WTC11 (cell line): ENCODE measurements around the gene TRUB1. TPM values are rescaled to one million over a fixed set of nuclear protein-coding genes. Genes with fewer than 3 reads are reported as not detected.

ENCODE experiments used
- ATAC-seq: fragments of 200-7000 bp; cut with Tn5 transposase; 2 replicates; pipeline ENCODE4 v1.10.0; 2021; ENCODE audit warnings: mild to moderate bottlenecking, moderate library complexity
- CTCF ChIA-PET: fragments of 300-600 bp; sonication (Branson Sonifier 250); formaldehyde crosslinking; loops from one replicate; lab custom pipeline; 2021; ENCODE audit warnings: antibody characterized with exemption; lab: Charles Lee
- POLR2A ChIA-PET: fragments of 350-600 bp; sonication (Branson Sonifier 250); formaldehyde crosslinking; loops from one replicate; lab custom pipeline; 2021; ENCODE audit warnings: antibody characterized with exemption; lab: Charles Lee
- DNase-seq: peaks from one replicate; pipeline ENCODE4 v3.0.0; 2021; ENCODE audit warnings: low spot score
- H3K27ac Mint-ChIP-seq: 2 replicates; pipeline ENCODE4 v1.8.0; 2021; ENCODE audit warnings: mixed read lengths
- H3K27me3 Mint-ChIP-seq: 2 replicates; pipeline ENCODE4 v1.8.0; 2021; ENCODE audit warnings: low read depth, mild to moderate bottlenecking, moderate library complexity, mixed read lengths
- H3K36me3 Mint-ChIP-seq: 2 replicates; pipeline ENCODE4 v1.8.0; 2021; ENCODE audit warnings: mixed read lengths
- H3K4me1 Mint-ChIP-seq: 2 replicates; pipeline ENCODE4 v1.8.0; 2022; ENCODE audit warnings: mixed read lengths
- H3K4me3 Mint-ChIP-seq: 2 replicates; pipeline ENCODE4 v1.8.0; 2021; ENCODE audit warnings: mild to moderate bottlenecking, moderate library complexity, mixed read lengths
- H3K9me3 Mint-ChIP-seq: 2 replicates; pipeline ENCODE4 v1.8.0; 2021; ENCODE audit warnings: mixed read lengths
- ATF6 ChIP-seq: sonication (generic); formaldehyde crosslinking; IDR thresholded peaks from 2 replicates; pipeline ENCODE4 v1.8.1; 2023; ENCODE audit warnings: mild to moderate bottlenecking, missing genetic modification reagents
- CREB1 ChIP-seq: sonication (generic); formaldehyde crosslinking; IDR thresholded peaks from 2 replicates; pipeline ENCODE4 v1.8.0; 2023; ENCODE audit warnings: mild to moderate bottlenecking, missing genetic modification reagents
- FOXJ3 ChIP-seq: sonication (generic); formaldehyde crosslinking; IDR thresholded peaks from 2 replicates; pipeline ENCODE4 v1.9.0; 2021; ENCODE audit warnings: missing genetic modification reagents, mild to moderate bottlenecking, borderline replicate concordance
- GTF2I ChIP-seq: fragments of 250-450 bp; sonication (Bioruptor Pico); conservative IDR thresholded peaks from 2 replicates; pipeline ENCODE4 v1.4.0; 2021; ENCODE audit warnings: mild to moderate bottlenecking
- HMGA2 ChIP-seq: fragments of 250-450 bp; sonication (Bioruptor Pico); IDR thresholded peaks from 2 replicates; pipeline ENCODE4 v1.4.0; 2021; ENCODE audit warnings: mild to moderate bottlenecking, moderate library complexity
- IRF1 ChIP-seq: sonication (generic); formaldehyde crosslinking; IDR thresholded peaks from 2 replicates; pipeline ENCODE4 v1.8.0; 2023; ENCODE audit warnings: missing genetic modification reagents
- JAZF1 ChIP-seq: fragments of 250-450 bp; sonication (Bioruptor Pico); IDR thresholded peaks from 2 replicates; pipeline ENCODE4 v1.9.0; 2021; ENCODE audit warnings: moderate library complexity, mild to moderate bottlenecking, inconsistent platforms
- NFYB ChIP-seq: sonication (generic); formaldehyde crosslinking; conservative IDR thresholded peaks from 2 replicates; pipeline ENCODE4 v1.8.0; 2022; ENCODE audit warnings: low read depth, missing genetic modification reagents
- NR2C2 ChIP-seq: sonication (generic); formaldehyde crosslinking; IDR thresholded peaks from 2 replicates; pipeline ENCODE4 v1.8.0; 2022; ENCODE audit warnings: mild to moderate bottlenecking, missing genetic modification reagents
- NR3C1 ChIP-seq: sonication (generic); formaldehyde crosslinking; conservative IDR thresholded peaks from 2 replicates; pipeline ENCODE4 v1.8.1; 2023; ENCODE audit warnings: low read depth, mild to moderate bottlenecking, missing genetic modification reagents
- SMAD3 ChIP-seq: sonication (generic); formaldehyde crosslinking; IDR thresholded peaks from 2 replicates; pipeline ENCODE4 v1.8.0; 2022; ENCODE audit warnings: missing genetic modification reagents, mild to moderate bottlenecking, borderline replicate concordance
- SP1 ChIP-seq: sonication (generic); formaldehyde crosslinking; conservative IDR thresholded peaks from 2 replicates; pipeline ENCODE4 v1.8.1; 2022; ENCODE audit warnings: missing genetic modification reagents
- ZNF121 ChIP-seq: sonication (generic); formaldehyde crosslinking; IDR thresholded peaks from 2 replicates; pipeline ENCODE4 v1.8.0; 2023; ENCODE audit warnings: missing genetic modification reagents
- ZNF138 ChIP-seq: sonication (generic); formaldehyde crosslinking; conservative IDR thresholded peaks from 2 replicates; pipeline ENCODE4 v1.8.1; 2022; ENCODE audit warnings: mild to moderate bottlenecking, moderate library complexity, missing genetic modification reagents
- ZNF416 ChIP-seq: fragments of 250-450 bp; sonication (Bioruptor Pico); IDR thresholded peaks from 2 replicates; pipeline ENCODE4 v1.9.0; 2021; ENCODE audit warnings: mild to moderate bottlenecking, inconsistent platforms
- total RNA-seq: library from RNA; stranded (reverse); gene quantifications from 3 replicates; pipeline ENCODE4 v1.2.3, GENCODE V29; 2021
- TF ChIP-seq, protein P1 (sequence below): sonication (generic); formaldehyde crosslinking; IDR thresholded peaks from 2 replicates; pipeline ENCODE4 v1.8.1; 2023; ENCODE audit warnings: mild to moderate bottlenecking, moderate library complexity, missing genetic modification reagents
- TF ChIP-seq, protein P2 (sequence below): fragments of 250-450 bp; sonication (Bioruptor Pico); IDR thresholded peaks from 2 replicates; pipeline ENCODE4 v1.9.0; 2021; ENCODE audit warnings: mild to moderate bottlenecking, borderline replicate concordance
- TF ChIP-seq, protein P3 (sequence below): sonication (generic); formaldehyde crosslinking; IDR thresholded peaks from 2 replicates; pipeline ENCODE4 v1.8.0; 2022; ENCODE audit warnings: mild to moderate bottlenecking, missing genetic modification reagents

The TRUB1 gene
- total RNA-seq, 1 experiment from 2014 or later: 27.8 TPM

DNA sequence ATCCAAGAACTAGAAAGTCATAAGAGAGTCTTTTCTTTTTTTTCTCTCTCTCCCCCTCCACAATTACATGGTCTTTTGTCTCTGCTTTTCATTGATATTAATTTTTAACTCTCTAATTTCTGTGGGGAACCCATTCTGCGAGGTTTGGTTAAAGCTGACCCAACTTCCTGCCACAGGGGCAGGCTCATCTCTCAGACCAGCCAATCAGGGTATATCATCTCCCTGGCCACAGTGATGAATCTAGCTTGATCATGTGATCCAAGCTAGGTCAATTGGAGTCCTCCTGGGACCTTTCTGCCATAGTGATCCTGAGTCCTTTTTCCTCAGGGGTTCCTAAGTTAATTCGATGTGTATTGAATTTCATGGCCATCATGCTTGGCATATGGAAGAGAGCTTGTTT, 38.0 kb upstream of the TRUB1 start (continued):
- TF ChIP-seq IRF1 (no peak), HMGA2 (CRISPR knock-in tag) (no peak)

DNA sequence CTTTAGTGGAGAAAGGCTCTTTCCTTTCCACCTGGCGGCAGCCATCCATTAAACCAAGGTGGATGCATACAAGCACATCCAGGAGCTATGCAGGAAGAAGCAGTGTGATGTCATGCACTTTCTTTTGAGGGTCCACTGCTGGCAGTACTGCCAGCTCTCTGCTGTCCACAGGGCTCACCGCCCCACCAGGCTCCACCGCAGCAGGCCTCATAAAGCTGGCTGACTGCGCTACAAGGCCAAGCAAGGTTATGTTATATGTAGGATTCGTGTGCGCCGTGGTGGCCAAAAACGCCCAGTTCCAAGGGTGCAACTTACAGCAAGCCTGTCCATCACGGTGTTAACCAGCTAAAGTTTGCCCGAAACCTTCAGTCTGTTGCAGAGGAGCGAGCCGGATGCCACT, 37.3 kb upstream of the TRUB1 start:
- no peak for TF ChIP-seq NR3C1 (CRISPR knock-in tag)
- no peak for TF ChIP-seq ATF6
- no peak for TF ChIP-seq NFYB (CRISPR knock-in tag)
- Mint-ChIP-seq H3K4me3 (no peak overlapping the region), H3K36me3 (no peaks in the 10 kb centered on the region), H3K9me3 (no peaks in the 10 kb centered on the region; the same call in 1 of the 2 replicates), H3K27me3 (no peaks in the 10 kb centered on the region), H3K4me1 (peaks cover 24% of the 10 kb centered on the region), H3K27ac (no peak overlapping the region)
- DNase-seq: no peak
- CTCF ChIA-PET: interaction anchor here (0.5 kb wide), 1 partner anchor 382 kb away, joined by 3 read pairs; no protein-coding TSS in a partner anchor
- no peak for ATAC-seq
- POLR2A ChIA-PET: no interaction called here

DNA sequence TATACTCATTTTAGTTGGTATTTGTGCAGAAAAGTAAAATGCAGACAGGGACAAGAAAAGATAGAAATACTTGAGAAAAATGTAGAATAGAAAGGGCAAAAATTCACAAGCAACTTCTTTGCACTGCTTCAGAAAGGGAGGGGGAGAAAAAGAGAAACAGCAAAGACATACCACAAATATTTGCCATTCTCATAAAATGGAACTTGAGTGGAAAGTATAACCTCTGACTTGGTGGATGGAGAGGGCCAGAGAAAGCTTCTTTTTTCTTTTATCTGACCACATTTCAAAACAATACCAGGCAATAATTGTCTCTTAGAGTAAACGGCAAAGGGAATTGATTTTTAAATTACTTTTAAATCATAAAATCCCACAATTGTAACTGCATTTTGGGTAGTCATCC, 35.8 kb upstream of the TRUB1 start:
- no peaks in the 10 kb centered on the region; the same call in 1 of the 2 replicates for H3K9me3 Mint-ChIP-seq
- H3K27me3 Mint-ChIP-seq: no peaks in the 10 kb centered on the region
- TF ChIP-seq SMAD3 (CRISPR knock-in tag): no peak
- no peak for TF ChIP-seq JAZF1 (CRISPR knock-in tag)
- TF ChIP-seq, protein P1, sequence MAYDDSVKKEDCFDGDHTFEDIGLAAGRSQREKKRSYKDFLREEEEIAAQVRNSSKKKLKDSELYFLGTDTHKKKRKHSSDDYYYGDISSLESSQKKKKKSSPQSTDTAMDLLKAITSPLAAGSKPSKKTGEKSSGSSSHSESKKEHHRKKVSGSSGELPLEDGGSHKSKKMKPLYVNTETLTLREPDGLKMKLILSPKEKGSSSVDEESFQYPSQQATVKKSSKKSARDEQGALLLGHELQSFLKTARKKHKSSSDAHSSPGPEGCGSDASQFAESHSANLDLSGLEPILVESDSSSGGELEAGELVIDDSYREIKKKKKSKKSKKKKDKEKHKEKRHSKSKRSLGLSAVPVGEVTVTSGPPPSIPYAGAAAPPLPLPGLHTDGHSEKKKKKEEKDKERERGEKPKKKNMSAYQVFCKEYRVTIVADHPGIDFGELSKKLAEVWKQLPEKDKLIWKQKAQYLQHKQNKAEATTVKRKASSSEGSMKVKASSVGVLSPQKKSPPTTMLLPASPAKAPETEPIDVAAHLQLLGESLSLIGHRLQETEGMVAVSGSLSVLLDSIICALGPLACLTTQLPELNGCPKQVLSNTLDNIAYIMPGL: no peak
- TF ChIP-seq ZNF121 (CRISPR knock-in tag): no peak
- TF ChIP-seq, protein P2, sequence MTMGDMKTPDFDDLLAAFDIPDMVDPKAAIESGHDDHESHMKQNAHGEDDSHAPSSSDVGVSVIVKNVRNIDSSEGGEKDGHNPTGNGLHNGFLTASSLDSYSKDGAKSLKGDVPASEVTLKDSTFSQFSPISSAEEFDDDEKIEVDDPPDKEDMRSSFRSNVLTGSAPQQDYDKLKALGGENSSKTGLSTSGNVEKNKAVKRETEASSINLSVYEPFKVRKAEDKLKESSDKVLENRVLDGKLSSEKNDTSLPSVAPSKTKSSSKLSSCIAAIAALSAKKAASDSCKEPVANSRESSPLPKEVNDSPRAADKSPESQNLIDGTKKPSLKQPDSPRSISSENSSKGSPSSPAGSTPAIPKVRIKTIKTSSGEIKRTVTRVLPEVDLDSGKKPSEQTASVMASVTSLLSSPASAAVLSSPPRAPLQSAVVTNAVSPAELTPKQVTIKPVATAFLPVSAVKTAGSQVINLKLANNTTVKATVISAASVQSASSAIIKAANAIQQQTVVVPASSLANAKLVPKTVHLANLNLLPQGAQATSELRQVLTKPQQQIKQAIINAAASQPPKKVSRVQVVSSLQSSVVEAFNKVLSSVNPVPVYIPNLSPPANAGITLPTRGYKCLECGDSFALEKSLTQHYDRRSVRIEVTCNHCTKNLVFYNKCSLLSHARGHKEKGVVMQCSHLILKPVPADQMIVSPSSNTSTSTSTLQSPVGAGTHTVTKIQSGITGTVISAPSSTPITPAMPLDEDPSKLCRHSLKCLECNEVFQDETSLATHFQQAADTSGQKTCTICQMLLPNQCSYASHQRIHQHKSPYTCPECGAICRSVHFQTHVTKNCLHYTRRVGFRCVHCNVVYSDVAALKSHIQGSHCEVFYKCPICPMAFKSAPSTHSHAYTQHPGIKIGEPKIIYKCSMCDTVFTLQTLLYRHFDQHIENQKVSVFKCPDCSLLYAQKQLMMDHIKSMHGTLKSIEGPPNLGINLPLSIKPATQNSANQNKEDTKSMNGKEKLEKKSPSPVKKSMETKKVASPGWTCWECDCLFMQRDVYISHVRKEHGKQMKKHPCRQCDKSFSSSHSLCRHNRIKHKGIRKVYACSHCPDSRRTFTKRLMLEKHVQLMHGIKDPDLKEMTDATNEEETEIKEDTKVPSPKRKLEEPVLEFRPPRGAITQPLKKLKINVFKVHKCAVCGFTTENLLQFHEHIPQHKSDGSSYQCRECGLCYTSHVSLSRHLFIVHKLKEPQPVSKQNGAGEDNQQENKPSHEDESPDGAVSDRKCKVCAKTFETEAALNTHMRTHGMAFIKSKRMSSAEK: no peak
- TF ChIP-seq, protein P3, sequence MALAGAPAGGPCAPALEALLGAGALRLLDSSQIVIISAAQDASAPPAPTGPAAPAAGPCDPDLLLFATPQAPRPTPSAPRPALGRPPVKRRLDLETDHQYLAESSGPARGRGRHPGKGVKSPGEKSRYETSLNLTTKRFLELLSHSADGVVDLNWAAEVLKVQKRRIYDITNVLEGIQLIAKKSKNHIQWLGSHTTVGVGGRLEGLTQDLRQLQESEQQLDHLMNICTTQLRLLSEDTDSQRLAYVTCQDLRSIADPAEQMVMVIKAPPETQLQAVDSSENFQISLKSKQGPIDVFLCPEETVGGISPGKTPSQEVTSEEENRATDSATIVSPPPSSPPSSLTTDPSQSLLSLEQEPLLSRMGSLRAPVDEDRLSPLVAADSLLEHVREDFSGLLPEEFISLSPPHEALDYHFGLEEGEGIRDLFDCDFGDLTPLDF (CRISPR knock-in tag): no peak
- no peak for TF ChIP-seq ZNF416
- TF ChIP-seq GTF2I (CRISPR knock-in tag): no peak
- no peak for TF ChIP-seq CREB1
- TF ChIP-seq SP1 (CRISPR knock-in tag): no peak
- TF ChIP-seq FOXJ3 (CRISPR knock-in tag): no peak
- TF ChIP-seq ZNF138 (CRISPR knock-in tag): no peak
- TF ChIP-seq NR2C2 (CRISPR knock-in tag): no peak
- no peaks in the 10 kb centered on the region for H3K36me3 Mint-ChIP-seq
- ChIA-PET POLR2A (no interaction called here), CTCF (no interaction called here)
- DNase-seq: no peak
- no peak overlapping the region for H3K4me3 Mint-ChIP-seq
- no peak for ATAC-seq
- no peak overlapping the region for H3K27ac Mint-ChIP-seq
- peaks cover 10% of the 10 kb centered on the region for H3K4me1 Mint-ChIP-seq
